Measurements from ENCODE around the gene MSN.
A peak's percentile ranks its signal among the peaks of the same experiment; 100 is the strongest.

Gene MSN

DNA sequence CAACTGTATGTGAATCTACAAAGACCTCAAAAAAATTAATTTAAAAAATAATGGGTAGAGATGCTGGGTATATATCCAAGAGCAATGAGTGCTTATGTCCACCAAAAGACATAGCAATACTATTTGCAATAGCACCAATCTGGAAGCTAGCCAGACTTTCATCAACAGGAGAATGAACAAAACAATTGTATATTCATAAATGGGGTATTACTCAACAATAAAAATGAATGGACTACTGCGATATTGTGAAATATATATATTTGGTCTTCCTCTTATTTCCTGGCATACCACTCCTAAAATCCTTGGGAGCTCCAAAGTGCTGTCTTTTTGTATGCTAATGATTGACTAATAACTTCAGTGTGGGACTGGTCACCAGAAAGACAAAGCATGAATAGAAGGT is 77.5 kb downstream of the MSN start:
- no peak overlapping the region for H3K4me3 ChIP-seq (ENCODE audit: low read depth, low read length)
- TF ChIP-seq, protein P1, sequence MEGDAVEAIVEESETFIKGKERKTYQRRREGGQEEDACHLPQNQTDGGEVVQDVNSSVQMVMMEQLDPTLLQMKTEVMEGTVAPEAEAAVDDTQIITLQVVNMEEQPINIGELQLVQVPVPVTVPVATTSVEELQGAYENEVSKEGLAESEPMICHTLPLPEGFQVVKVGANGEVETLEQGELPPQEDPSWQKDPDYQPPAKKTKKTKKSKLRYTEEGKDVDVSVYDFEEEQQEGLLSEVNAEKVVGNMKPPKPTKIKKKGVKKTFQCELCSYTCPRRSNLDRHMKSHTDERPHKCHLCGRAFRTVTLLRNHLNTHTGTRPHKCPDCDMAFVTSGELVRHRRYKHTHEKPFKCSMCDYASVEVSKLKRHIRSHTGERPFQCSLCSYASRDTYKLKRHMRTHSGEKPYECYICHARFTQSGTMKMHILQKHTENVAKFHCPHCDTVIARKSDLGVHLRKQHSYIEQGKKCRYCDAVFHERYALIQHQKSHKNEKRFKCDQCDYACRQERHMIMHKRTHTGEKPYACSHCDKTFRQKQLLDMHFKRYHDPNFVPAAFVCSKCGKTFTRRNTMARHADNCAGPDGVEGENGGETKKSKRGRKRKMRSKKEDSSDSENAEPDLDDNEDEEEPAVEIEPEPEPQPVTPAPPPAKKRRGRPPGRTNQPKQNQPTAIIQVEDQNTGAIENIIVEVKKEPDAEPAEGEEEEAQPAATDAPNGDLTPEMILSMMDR (IDR thresholded peaks at IDR 0.05; ENCODE audit: borderline replicate concordance, insufficient read depth, low read depth, low read length): no peak

DNA sequence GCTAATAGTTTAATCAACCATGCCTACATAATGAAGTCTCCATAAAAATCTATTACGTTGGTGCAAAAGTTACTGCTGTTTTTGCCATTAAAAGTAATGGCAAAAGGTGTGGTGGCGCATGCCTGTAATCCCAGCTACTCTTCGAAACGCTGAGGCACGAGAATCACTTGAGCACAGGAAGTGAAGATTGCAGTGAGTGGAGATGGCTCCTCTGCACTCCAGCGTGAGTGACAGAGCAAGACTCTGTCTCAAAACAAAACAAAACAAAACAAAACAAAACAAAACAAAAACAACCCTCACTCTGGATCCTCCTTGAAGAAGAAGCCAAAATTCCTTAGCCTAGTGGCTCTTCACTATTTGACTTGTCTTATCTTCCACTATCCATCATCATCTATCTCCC is 78.0 kb downstream of the MSN start:
- H3K4me3 ChIP-seq (ENCODE audit: low read depth, low read length): no peak overlapping the region
- TF ChIP-seq, protein P1 (IDR thresholded peaks at IDR 0.05; ENCODE audit: borderline replicate concordance, insufficient read depth, low read depth, low read length): no peak

DNA sequence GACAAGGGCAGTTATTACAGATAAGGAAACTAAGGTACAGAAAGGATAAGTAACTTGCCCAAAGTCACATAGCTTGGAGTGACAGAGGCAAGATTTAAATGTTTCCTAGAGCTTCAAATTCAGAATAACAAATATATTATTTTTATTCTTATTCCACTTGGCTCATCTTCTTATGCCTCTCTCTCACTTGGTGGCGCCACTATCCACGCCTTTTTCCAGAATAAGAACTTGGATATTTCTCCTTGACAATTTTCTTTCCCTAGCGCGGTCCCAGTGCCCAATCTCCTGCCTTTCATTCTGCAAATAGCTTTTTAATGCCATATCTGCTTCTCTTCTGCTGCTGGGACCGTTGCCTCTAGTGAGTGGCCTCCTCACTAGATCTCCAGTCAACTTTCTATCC is 78.5 kb downstream of the MSN start:
- no peak overlapping the region for H3K4me3 ChIP-seq (ENCODE audit: low read depth, low read length)
- TF ChIP-seq, protein P1 (IDR thresholded peaks at IDR 0.05; ENCODE audit: borderline replicate concordance, insufficient read depth, low read depth, low read length): no peak

DNA sequence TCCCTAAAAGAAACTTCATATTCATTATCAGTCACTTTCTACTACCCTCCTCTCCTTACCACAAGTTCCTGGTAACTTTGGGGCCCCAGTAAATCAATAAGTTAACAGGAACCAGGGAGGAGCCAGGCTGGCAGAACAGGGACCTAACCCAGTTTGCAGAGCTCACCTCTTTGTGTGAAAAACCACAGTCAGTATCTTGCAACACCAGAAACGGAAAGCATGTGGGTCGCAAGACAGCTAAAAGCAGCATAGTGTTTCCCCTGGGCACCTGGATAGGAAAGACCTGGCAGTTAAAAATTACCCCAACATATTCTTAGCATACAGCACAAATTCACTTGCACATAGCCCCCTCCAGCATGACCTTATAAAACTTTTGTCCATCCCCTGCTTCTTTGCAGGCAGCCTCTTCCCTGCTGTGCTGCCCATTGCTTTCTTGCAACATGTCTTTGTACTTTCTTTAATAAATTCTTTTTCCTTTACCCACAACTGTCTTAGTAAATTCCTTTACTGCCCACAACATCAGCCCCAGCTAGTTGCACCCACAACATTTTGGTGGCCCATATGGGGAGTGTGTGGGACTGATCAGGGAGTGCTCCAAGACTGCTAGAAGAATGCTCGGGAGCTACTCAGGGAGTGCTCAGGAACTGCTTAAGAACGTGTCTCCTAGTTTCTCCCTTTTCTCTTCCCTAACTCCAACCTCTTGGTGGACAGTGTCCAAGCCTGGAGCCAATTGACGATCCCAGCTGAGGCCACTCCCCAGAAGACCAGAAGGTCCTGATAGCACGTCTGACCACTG is 83.4 kb downstream of the MSN start:
- TF ChIP-seq, protein P1 (IDR thresholded peaks at IDR 0.05; ENCODE audit: borderline replicate concordance, insufficient read depth, low read depth, low read length): no peak
- no peak overlapping the region for H3K4me3 ChIP-seq (ENCODE audit: low read depth, low read length)

DNA sequence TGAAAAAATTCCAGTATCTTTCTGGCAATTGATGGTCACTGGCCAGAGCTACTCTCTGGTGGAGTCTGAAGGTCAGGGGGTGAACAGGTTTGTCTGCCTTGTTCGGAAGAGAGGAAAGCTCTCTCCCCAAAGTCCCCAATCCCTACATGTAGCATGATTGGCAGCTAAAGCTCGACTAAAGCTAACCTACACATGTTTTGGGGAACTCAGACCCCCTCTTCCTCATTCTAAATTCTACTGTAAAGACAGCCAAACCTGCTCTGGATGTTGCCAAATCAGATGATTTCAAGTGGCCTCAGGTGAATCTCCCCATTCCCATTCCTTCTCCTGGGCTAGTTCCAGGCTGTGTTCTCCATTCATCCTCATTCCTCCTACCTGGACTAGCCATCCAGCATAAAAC is 84.1 kb downstream of the MSN start:
- TF ChIP-seq, protein P1 (IDR thresholded peaks at IDR 0.05; ENCODE audit: borderline replicate concordance, insufficient read depth, low read depth, low read length): no peak

DNA sequence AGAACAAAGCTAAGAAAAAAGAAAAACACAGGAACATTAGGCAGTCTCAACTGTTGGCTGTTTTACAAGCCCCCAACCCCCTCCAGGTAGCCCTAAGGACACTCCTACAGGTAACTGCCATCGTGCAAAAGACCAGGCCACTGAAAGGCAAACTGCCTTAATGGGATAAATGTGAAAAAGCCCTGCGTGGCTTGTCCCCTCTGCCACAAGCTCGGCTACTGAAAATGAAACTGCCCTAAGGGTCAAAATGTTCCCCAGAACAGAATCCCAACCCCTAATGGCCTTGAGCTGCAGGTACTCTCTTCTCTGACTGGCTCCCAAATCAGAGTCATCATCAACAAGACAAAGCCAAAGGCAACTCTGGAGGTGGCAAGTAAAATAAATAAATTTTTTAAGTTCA is 84.8 kb downstream of the MSN start:
- TF ChIP-seq, protein P1 (IDR thresholded peaks at IDR 0.05; ENCODE audit: borderline replicate concordance, insufficient read depth, low read depth, low read length): no peak
- H3K4me3 ChIP-seq (ENCODE audit: low read depth, low read length): peak overlapping the region; percentile 16

More for the DNA sequence above, 84.1 kb downstream of the MSN start:
- H3K4me3 ChIP-seq (ENCODE audit: low read depth, low read length): no peak overlapping the region

DNA sequence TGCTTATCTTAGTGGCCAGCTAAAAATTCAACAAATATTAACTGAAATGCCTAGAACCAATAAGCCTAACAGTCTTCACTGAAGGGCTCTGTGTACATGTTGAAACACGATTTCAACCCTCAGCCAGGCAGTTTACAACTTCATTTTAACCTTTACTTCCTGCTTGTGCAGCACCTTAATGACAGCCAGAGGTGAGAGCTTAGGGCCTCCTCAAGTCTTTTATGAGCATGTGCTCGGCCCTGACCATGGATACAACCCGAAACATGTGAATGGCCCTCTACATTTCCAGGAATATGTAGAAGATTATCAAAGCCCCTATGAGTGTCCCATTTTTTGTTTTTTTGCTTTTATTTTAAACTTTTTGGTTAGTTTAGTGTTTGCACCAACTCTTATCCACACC is 88.3 kb downstream of the MSN start:
- no peak overlapping the region for H3K4me3 ChIP-seq (ENCODE audit: low read depth, low read length)
- TF ChIP-seq, protein P1 (IDR thresholded peaks at IDR 0.05; ENCODE audit: borderline replicate concordance, insufficient read depth, low read depth, low read length): no peak
